HepG2 (cell line): ENCODE results near the gene POLA2.
"Not testable (repeated sequence)": the region's sequence is repeated elsewhere in the genome, so short reads cannot be mapped to it uniquely, and the experiment has no call there.

Experiments
- REST ChIP-seq, 2 experiments: IDR thresholded peaks; 2 replicates each; pipeline ENCODE4 v1.6.1; 2011 to 2012; ENCODE audit warnings: low read length in 2 of 2, borderline replicate concordance in 1 of 2, low read depth in 1 of 2, mild to moderate bottlenecking in 1 of 2, moderate library complexity in 1 of 2
- ZNF3 ChIP-seq: IDR thresholded peaks from 2 replicates; pipeline ENCODE4 v1.7.0; 2017; ENCODE audit warnings: inconsistent platforms
- ZNF562 ChIP-seq: sonication (generic); formaldehyde crosslinking; IDR thresholded peaks from 2 replicates; pipeline ENCODE4 v1.8.0; 2022; ENCODE audit warnings: missing genetic modification reagents, borderline replicate concordance

DNA sequence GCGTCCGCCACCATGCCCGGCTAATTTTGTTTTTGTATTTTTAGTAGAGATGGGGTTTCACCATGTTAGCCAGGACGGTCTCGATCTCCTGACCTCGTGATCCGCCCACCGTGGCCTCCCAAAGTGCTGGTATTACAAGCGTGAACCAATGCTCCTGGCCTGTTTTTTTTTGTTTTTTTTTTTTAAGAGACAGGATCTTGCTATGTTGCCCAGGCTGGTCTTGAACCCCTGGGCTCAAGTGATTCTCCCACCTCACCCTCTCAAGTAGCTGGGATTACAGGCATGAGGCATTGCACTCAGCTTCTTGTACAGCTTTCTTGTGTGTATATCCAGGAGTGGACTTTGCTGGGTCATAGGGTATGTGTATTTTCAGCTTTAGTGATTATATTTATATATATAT lies 70.8 kb downstream of the POLA2 start:
- not testable (repeated sequence) for TF ChIP-seq ZNF562 (CRISPR knock-in tag); REST (IDR thresholded peaks at IDR 0.05; ENCODE audit: borderline replicate concordance in 1 of 2, low read depth in 1 of 2, low read length in 2 of 2); ZNF3 (CRISPR knock-in tag)
